ENCODE results near the gene SHROOM3. TPM values are rescaled to one million over a fixed set of nuclear protein-coding genes. Genes with fewer than 3 reads are reported as not detected.

SHROOM3 gene
- total RNA-seq, 2 donors from 2014 or later, result 30.6 to 30.9 TPM

GRCh38 chr4:76637712-76638361 lies 202.8 kb downstream of the SHROOM3 start:
- Histone ChIP-seq H3K9me3 (no peaks in the 10 kb centered on the region), H3K27me3 (no peaks in the 10 kb centered on the region), H3K27ac (no peak overlapping the region), H3K36me3 (no peaks in the 10 kb centered on the region), H3K4me3 (no peak overlapping the region), H3K4me1 (no peaks in the 10 kb centered on the region)
- no peak for DNase-seq (ENCODE audit: low spot score)
- TF ChIP-seq, protein P1, sequence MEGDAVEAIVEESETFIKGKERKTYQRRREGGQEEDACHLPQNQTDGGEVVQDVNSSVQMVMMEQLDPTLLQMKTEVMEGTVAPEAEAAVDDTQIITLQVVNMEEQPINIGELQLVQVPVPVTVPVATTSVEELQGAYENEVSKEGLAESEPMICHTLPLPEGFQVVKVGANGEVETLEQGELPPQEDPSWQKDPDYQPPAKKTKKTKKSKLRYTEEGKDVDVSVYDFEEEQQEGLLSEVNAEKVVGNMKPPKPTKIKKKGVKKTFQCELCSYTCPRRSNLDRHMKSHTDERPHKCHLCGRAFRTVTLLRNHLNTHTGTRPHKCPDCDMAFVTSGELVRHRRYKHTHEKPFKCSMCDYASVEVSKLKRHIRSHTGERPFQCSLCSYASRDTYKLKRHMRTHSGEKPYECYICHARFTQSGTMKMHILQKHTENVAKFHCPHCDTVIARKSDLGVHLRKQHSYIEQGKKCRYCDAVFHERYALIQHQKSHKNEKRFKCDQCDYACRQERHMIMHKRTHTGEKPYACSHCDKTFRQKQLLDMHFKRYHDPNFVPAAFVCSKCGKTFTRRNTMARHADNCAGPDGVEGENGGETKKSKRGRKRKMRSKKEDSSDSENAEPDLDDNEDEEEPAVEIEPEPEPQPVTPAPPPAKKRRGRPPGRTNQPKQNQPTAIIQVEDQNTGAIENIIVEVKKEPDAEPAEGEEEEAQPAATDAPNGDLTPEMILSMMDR (IDR thresholded peaks at IDR 0.05), result no peak

GRCh38 chr4:76639288-76639687 lies 204.3 kb downstream of the SHROOM3 start:
- no peak overlapping the region for H3K27ac ChIP-seq
- no peak for DNase-seq (ENCODE audit: low spot score)
- H3K9me3 ChIP-seq, result no peaks in the 10 kb centered on the region
- no peaks in the 10 kb centered on the region for H3K27me3 ChIP-seq
- TF ChIP-seq, protein P1 (IDR thresholded peaks at IDR 0.05), result no peak
- H3K4me3 ChIP-seq, result no peak overlapping the region
- no peaks in the 10 kb centered on the region for H3K4me1 ChIP-seq
- H3K36me3 ChIP-seq, result no peaks in the 10 kb centered on the region

GRCh38 chr4:76640353-76640910 lies 205.4 kb downstream of the SHROOM3 start:
- TF ChIP-seq, protein P1 (IDR thresholded peaks at IDR 0.05), result no peak
- Histone ChIP-seq H3K36me3 (no peaks in the 10 kb centered on the region), H3K27ac (no peak overlapping the region), H3K9me3 (no peaks in the 10 kb centered on the region), H3K27me3 (no peaks in the 10 kb centered on the region), H3K4me1 (no peaks in the 10 kb centered on the region), H3K4me3 (no peak overlapping the region)
- no peak for DNase-seq (ENCODE audit: low spot score)

GRCh38 chr4:76641351-76641750 lies 206.3 kb downstream of the SHROOM3 start:
- no peaks in the 10 kb centered on the region for H3K36me3 ChIP-seq
- H3K4me3 ChIP-seq, result no peak overlapping the region
- H3K9me3 ChIP-seq, result no peaks in the 10 kb centered on the region
- H3K27ac ChIP-seq, result no peak overlapping the region
- no peak for DNase-seq (ENCODE audit: low spot score)
- TF ChIP-seq, protein P1 (IDR thresholded peaks at IDR 0.05), result no peak
- H3K27me3 ChIP-seq, result no peaks in the 10 kb centered on the region
- no peaks in the 10 kb centered on the region for H3K4me1 ChIP-seq

- Histone ChIP-seq H3K4me1 (no peaks in the 10 kb centered on the region), H3K27ac (no peak overlapping the region), H3K4me3 (no peak overlapping the region), H3K27me3 (no peaks in the 10 kb centered on the region), H3K36me3 (no peaks in the 10 kb centered on the region), H3K9me3 (no peaks in the 10 kb centered on the region)
- TF ChIP-seq, protein P1 (IDR thresholded peaks at IDR 0.05), result no peak
- DNase-seq (ENCODE audit: low spot score), result no peak
Measured at GRCh38 chr4:76641758-76642157, 206.7 kb downstream of the SHROOM3 start.
